Measurements from ENCODE around the gene CLEC3B. TPM values are rescaled to one million over a fixed set of nuclear protein-coding genes. Genes with fewer than 3 reads are reported as not detected.
A peak's percentile ranks its signal among the peaks of the same experiment; 100 is the strongest.

CLEC3B gene
- 10 to 100 TPM; 27.4 to 42.3 (median 29.3) TPM for total RNA-seq

- Histone ChIP-seq H3K27ac (peak within 1 kb of the TSS; percentile 79), H3K9me3 (no peaks in the 10 kb centered on the region), H3K36me3 (peaks cover under 1% of the 10 kb centered on the region), H3K27me3 (no peaks in the 10 kb centered on the region), H3K4me3 (peak within 1 kb of the TSS; percentile 37), H3K4me1 (peaks cover 66% of the 10 kb centered on the region)
- TF ChIP-seq POLR2AphosphoS5 (IDR thresholded peaks at IDR 0.05) (no peak), EP300 (IDR thresholded peaks at IDR 0.05) (no peak), CTCF (IDR thresholded peaks at IDR 0.05) (no peak), POLR2A (IDR thresholded peaks at IDR 0.05) (no peak)
- 20% methylated on average over 13 of the region's 13 CpGs for WGBS
- no peak for DNase-seq (ENCODE audit: low spot score in 2 of 2)
Measured at GRCh38 chr3:45026038-45026437, at the start of gene CLEC3B. TSS of gene CLEC3B (plus strand) at chr3:45026303. CDS start at chr3:45026363, 60 bp downstream.

- no peak overlapping the region for H3K4me3 ChIP-seq
Measured at GRCh38 chr3:44981220-44981619, 44.9 kb upstream of the CLEC3B start.

GRCh38 chr3:44981751-44982150, 44.4 kb upstream of the CLEC3B start:
- Histone ChIP-seq H3K36me3 (no peaks in the 10 kb centered on the region), H3K4me1 (peaks cover 80% of the 10 kb centered on the region), H3K9me3 (no peaks in the 10 kb centered on the region), H3K4me3 (no peak overlapping the region), H3K27ac (peak overlapping the region; percentile 79), H3K27me3 (no peaks in the 10 kb centered on the region)
- WGBS = 64% methylated on average over 4 of the region's 4 CpGs
- DNase-seq (ENCODE audit: low spot score in 2 of 2) = no peak
- no peak for TF ChIP-seq CTCF (IDR thresholded peaks at IDR 0.05)
- no peak for TF ChIP-seq EP300 (IDR thresholded peaks at IDR 0.05)
- TF ChIP-seq POLR2AphosphoS5 (IDR thresholded peaks at IDR 0.05) = no peak
- TF ChIP-seq POLR2A (IDR thresholded peaks at IDR 0.05) = no peak

More at GRCh38 chr3:44981220-44981619, 44.9 kb upstream of the CLEC3B start:
- H3K27me3 ChIP-seq = no peaks in the 10 kb centered on the region
- H3K27ac ChIP-seq = peak overlapping the region; percentile 79
- TF ChIP-seq CTCF (IDR thresholded peaks at IDR 0.05) = no peak
- no peak for TF ChIP-seq EP300 (IDR thresholded peaks at IDR 0.05)
- no peak for TF ChIP-seq POLR2AphosphoS5 (IDR thresholded peaks at IDR 0.05)
- no peak for TF ChIP-seq POLR2A (IDR thresholded peaks at IDR 0.05)
- WGBS = 86% methylated on average over 1 of the region's 1 CpG
- no peaks in the 10 kb centered on the region for H3K36me3 ChIP-seq
- peaks cover 81% of the 10 kb centered on the region for H3K4me1 ChIP-seq
- DNase-seq (ENCODE audit: low spot score in 2 of 2) = no peak
- H3K9me3 ChIP-seq = no peaks in the 10 kb centered on the region

GRCh38 chr3:44982817-44983216, 43.3 kb upstream of the CLEC3B start:
- peaks cover 70% of the 10 kb centered on the region for H3K4me1 ChIP-seq
- H3K9me3 ChIP-seq = no peaks in the 10 kb centered on the region
- no peaks in the 10 kb centered on the region for H3K36me3 ChIP-seq
- peak overlapping the region; percentile 79 for H3K27ac ChIP-seq
- 26% methylated on average over 3 of the region's 3 CpGs for WGBS
- TF ChIP-seq CTCF (IDR thresholded peaks at IDR 0.05) = no peak
- TF ChIP-seq POLR2A (IDR thresholded peaks at IDR 0.05) = no peak
- no peak for TF ChIP-seq POLR2AphosphoS5 (IDR thresholded peaks at IDR 0.05)
- no peak for TF ChIP-seq EP300 (IDR thresholded peaks at IDR 0.05)
- no peak for DNase-seq (ENCODE audit: low spot score in 2 of 2)
- no peaks in the 10 kb centered on the region for H3K27me3 ChIP-seq
- no peak overlapping the region for H3K4me3 ChIP-seq

GRCh38 chr3:44983484-44983941, 42.6 kb upstream of the CLEC3B start:
- H3K36me3 ChIP-seq = no peaks in the 10 kb centered on the region
- H3K27me3 ChIP-seq = no peaks in the 10 kb centered on the region
- no peak for DNase-seq (ENCODE audit: low spot score in 2 of 2)
- H3K4me3 ChIP-seq = no peak overlapping the region
- H3K9me3 ChIP-seq = no peaks in the 10 kb centered on the region
- peak overlapping the region; percentile 79 for H3K27ac ChIP-seq
- H3K4me1 ChIP-seq = peaks cover 66% of the 10 kb centered on the region
- TF ChIP-seq EP300 (IDR thresholded peaks at IDR 0.05) (no peak), POLR2AphosphoS5 (IDR thresholded peaks at IDR 0.05) (no peak), POLR2A (IDR thresholded peaks at IDR 0.05) (no peak), CTCF (IDR thresholded peaks at IDR 0.05) (no peak)
- 52% methylated on average over 1 of the region's 1 CpG for WGBS
